Keratinocyte (primary cell): ENCODE results near the gene SIGLEC7. TPM values are rescaled to one million over a fixed set of nuclear protein-coding genes. Genes with fewer than 3 reads are reported as not detected.

Experiments
- DNase-seq: peaks from one replicate; pipeline ENCODE4 v3.0.0-alpha.2; 2011; ENCODE audit warnings: low read depth, missing footprints, low spot score
- FAIRE-seq: peaks from 2 replicates; lab custom pipeline; 2011; peaks lifted over from hg19 to GRCh38; lab: Jason Lieb, UNC
- H2AFZ ChIP-seq: 2 replicates; pipeline ENCODE4 v1.6.0; 2012; ENCODE audit warnings: low read length, control low read depth, inconsistent platforms; ENCODE audit not compliant: control insufficient read depth
- H3K27ac ChIP-seq: 2 replicates; pipeline ENCODE4 v1.5.1; 2011; ENCODE audit warnings: low read length; ENCODE audit not compliant: control insufficient read depth, insufficient read depth
- H3K27me3 ChIP-seq: 3 replicates; pipeline ENCODE4 v1.6.0; 2011; ENCODE audit warnings: low read length; ENCODE audit not compliant: control insufficient read depth, insufficient read depth; ENCODE audit errors: extremely low read depth
- H3K36me3 ChIP-seq, 2 experiments: 2 replicates in 1 of 2; 3 replicates in 1 of 2; pipeline ENCODE4 v1.5.1; 2011; ENCODE audit warnings: low read length in 2 of 2, mild to moderate bottlenecking in 1 of 2; ENCODE audit not compliant: control insufficient read depth in 2 of 2, insufficient read depth in 2 of 2; ENCODE audit errors: extremely low read depth in 1 of 2
- H3K4me1 ChIP-seq: 3 replicates; pipeline ENCODE4 v1.5.1; 2011; ENCODE audit warnings: low read length; ENCODE audit not compliant: control insufficient read depth, insufficient read depth; ENCODE audit errors: extremely low read depth
- H3K4me2 ChIP-seq: 3 replicates; pipeline ENCODE4 v1.6.0; 2011; ENCODE audit warnings: low read depth, low read length; ENCODE audit not compliant: control insufficient read depth, insufficient read depth; ENCODE audit errors: extremely low read depth
- H3K4me3 ChIP-seq, 3 experiments: fragments of 200-600 bp in 1 of 3; sonication (generic) in 1 of 3; 2 replicates in 2 of 3; 3 replicates in 1 of 3; pipeline ENCODE4 v1.5.1; 2011 to 2016; ENCODE audit warnings: low read length in 3 of 3, mild to moderate bottlenecking in 3 of 3, control low read depth in 2 of 3, inconsistent platforms in 1 of 3, low read depth in 1 of 3, mixed read lengths in 1 of 3, mixed run types in 1 of 3, moderate library complexity in 1 of 3; ENCODE audit not compliant: control insufficient read depth in 2 of 3, insufficient read depth in 2 of 3; ENCODE audit errors: extremely low read depth in 1 of 3
- H3K79me2 ChIP-seq: 2 replicates; pipeline ENCODE4 v1.6.0; 2012; ENCODE audit warnings: low read length; ENCODE audit not compliant: control insufficient read depth, insufficient read depth
- H3K9ac ChIP-seq: 3 replicates; pipeline ENCODE4 v1.6.0; 2011; ENCODE audit warnings: low read length; ENCODE audit not compliant: control insufficient read depth, insufficient read depth; ENCODE audit errors: extremely low read depth
- H3K9me1 ChIP-seq: 3 replicates; pipeline ENCODE4 v1.6.0; 2011; ENCODE audit warnings: low read length; ENCODE audit not compliant: control insufficient read depth, insufficient read depth; ENCODE audit errors: extremely low read depth
- H3K9me3 ChIP-seq: 2 replicates; pipeline ENCODE4 v1.5.1; 2012; ENCODE audit warnings: low read depth, low read length; ENCODE audit not compliant: control insufficient read depth
- H4K20me1 ChIP-seq: 3 replicates; pipeline ENCODE4 v1.6.0; 2011; ENCODE audit warnings: low read length; ENCODE audit not compliant: control insufficient read depth, insufficient read depth; ENCODE audit errors: extremely low read depth
- CTCF ChIP-seq, 3 experiments: IDR thresholded peaks in 1 of 3; conservative IDR thresholded peaks in 1 of 3; optimal IDR thresholded peaks in 1 of 3; 2 replicates in 2 of 3; 3 replicates in 1 of 3; pipeline versions ENCODE3 to v1.5.1; 2011; ENCODE audit warnings: low read length in 3 of 3, mild to moderate bottlenecking in 3 of 3, moderate library complexity in 2 of 3, control low read depth in 1 of 3, inconsistent platforms in 1 of 3; ENCODE audit not compliant: insufficient read depth in 2 of 3; ENCODE audit errors: extremely low read depth in 1 of 3
- EZH2 ChIP-seq: IDR thresholded peaks from one replicate; pipeline ENCODE4 v1.6.1; 2012; ENCODE audit warnings: inconsistent platforms, mild to moderate bottlenecking, low read length, moderate library complexity
- dilution Hi-C: fragments of 300-500 bp; cut with MboI; formaldehyde crosslinking; loops from one replicate; pipeline ENCODE4 v1.7.0; 2020; ENCODE audit warnings: low sequenced_read_pairs; ENCODE audit not compliant: extremely low pct_ligation_motif_present
- polyA plus RNA-seq, 5 experiments: library from polyadenylated mRNA; depleted of rRNA in 3 of 5; stranded (reverse) in 3 of 5; stranded (forward) in 1 of 5; unstranded in 1 of 5; fragments of >200 nt; gene quantifications; 1 replicate in 1 of 5; 2 replicates in 3 of 5; 3 replicates in 1 of 5; pipeline versions ENCODE4 v1.2.1 to v1.2.3, GENCODE V29; 2011 to 2012; ENCODE audit warnings: missing spikeins in 2 of 5, low read depth in 1 of 5, low replicate concordance in 1 of 5

Gene SIGLEC7
- polyA plus RNA-seq, 1 donor (not counting 4 experiments of a cell fraction or from before 2014, with no cell fraction given) = not detected

- Histone ChIP-seq H3K9ac (no peak overlapping the region), H3K4me2 (no peak overlapping the region), H3K4me3 (no peak overlapping the region), H3K79me2 (no peaks in the 10 kb centered on the region), H3K27me3 (no peaks in the 10 kb centered on the region), H3K9me1 (no peaks in the 10 kb centered on the region), H3K9me3 (no peaks in the 10 kb centered on the region), H3K27ac (no peak overlapping the region), H3K4me1 (no peaks in the 10 kb centered on the region), H4K20me1 (no peaks in the 10 kb centered on the region), H3K36me3 (no peaks in the 10 kb centered on the region), H2AFZ (no peak overlapping the region)
- dilution Hi-C loops = no loop called here
- TF ChIP-seq EZH2 = no peak
- TF ChIP-seq CTCF (optimal IDR thresholded peaks at IDR 0.05 in 1 of 3, IDR thresholded peaks at IDR 0.05 in 1 of 3, conservative IDR thresholded peaks at IDR 0.05 in 1 of 3; ENCODE audit: extremely low read depth in 1 of 3, insufficient read depth in 2 of 3, low read length in 3 of 3) = no peak
- FAIRE-seq (no peak), DNase-seq (no peak)
These were observed 44.2 kb downstream of the SIGLEC7 start for GRCh38 chr19:51186323-51186722.

GRCh38 chr19:51187395-51188226 is 45.5 kb downstream of the SIGLEC7 start:
- Histone ChIP-seq H3K27ac (no peak overlapping the region), H3K27me3 (no peaks in the 10 kb centered on the region), H3K9ac (no peak overlapping the region), H2AFZ (no peak overlapping the region), H3K36me3 (no peaks in the 10 kb centered on the region), H3K9me1 (no peaks in the 10 kb centered on the region), H4K20me1 (no peaks in the 10 kb centered on the region), H3K4me2 (no peak overlapping the region), H3K4me3 (no peak overlapping the region), H3K4me1 (no peaks in the 10 kb centered on the region), H3K9me3 (no peaks in the 10 kb centered on the region), H3K79me2 (no peaks in the 10 kb centered on the region)
- dilution Hi-C loops = no loop called here
- FAIRE-seq (no peak), DNase-seq (no peak)
- TF ChIP-seq EZH2 (no peak), CTCF (optimal IDR thresholded peaks at IDR 0.05 in 1 of 3, IDR thresholded peaks at IDR 0.05 in 1 of 3, conservative IDR thresholded peaks at IDR 0.05 in 1 of 3; ENCODE audit: extremely low read depth in 1 of 3, insufficient read depth in 2 of 3, low read length in 3 of 3) (no peak)
